ENCODE measurements around the gene ICOSLG.
"Not testable (repeated sequence)": the region's sequence is repeated elsewhere in the genome, so short reads cannot be mapped to it uniquely, and the experiment has no call there.

Gene ICOSLG

GRCh38 chr21:44240842-44241241, at the start of gene ICOSLG:
TSS of gene ICOSLG (minus strand) at chr21:44240943. CDS start at chr21:44240817, 126 bp downstream.
- DNase-seq = not testable (repeated sequence)

DNA sequence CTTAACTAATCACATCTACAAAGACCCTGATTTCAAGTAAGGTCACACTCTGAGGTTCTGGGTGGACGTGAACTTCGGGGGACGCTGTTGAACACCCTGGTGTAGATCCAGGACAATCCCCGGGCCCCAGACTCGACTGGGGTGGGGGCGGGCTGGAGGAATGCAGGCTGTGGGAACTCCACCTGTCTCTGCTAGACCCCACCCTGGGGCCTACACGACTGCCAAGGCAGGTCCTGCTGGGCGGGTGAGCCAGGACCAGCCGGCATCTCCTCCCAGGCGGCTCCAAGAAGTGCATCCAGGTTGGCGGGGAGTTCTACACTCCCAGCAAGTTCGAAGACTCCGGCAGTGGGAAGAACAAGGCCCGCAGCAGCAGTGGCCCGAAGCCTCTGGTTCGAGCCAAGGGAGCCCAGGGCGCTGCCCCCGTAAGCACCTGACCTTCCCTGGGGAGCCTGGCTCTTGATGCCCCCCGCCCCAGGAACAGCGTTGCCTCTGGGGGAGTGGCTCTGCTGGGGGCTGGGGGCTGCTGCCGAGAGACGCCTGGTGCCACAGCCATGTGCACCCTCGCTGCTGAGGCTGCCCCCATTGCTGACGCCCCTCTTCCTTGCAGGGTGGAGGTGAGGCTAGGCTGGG, 48.8 kb upstream of the ICOSLG start:
- no peak for DNase-seq

- DNase-seq = no peak
These were observed 47.7 kb upstream of the ICOSLG start for GRCh38 chr21:44288251-44289110.

DNA sequence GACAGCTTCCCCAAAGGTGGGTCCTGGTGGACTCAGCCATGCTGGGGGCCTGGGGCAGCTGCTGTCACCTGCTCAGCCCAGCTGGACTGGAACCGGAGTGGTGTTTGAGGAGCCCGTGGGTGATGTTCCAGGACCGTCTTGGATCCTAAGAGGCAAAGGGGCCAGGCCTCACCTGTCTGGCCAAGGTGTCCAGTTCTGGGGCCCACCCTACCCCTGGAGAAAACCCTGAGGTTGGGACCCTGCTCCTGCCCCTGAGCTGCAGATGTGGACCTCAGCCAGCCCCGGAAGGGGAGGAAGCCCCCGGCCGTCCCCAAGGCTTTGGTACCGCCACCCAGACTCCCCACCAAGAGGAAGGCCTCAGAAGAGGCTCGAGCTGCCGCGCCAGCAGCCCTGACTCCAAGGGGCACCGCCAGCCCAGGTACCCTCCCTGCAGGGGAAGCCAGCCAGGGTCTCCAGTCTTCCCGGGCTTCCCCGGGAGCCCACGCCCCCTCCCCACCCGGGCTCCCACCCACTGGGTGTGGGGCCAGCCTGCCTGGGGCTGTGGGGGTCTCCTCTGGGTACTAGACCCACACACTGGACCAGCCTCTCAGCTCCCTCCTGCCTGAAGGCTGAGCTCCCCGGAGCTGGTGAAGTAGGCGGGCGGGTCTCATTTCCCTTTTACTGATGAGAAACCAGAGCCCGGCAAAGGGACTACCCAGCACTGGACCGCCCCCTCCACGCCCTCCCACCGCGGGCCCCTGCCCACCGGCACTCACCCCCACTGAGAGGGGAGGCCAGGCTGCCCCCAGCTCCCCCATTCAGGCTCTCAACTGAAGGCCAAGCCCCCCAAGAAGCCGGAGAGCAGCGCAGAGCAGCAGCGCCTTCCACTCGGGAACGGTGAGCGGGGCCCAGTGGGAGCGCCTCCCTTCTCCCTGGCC, 46.2 kb upstream of the ICOSLG start:
- no peak for DNase-seq

GRCh38 chr21:44286086-44286715, 45.5 kb upstream of the ICOSLG start:
- DNase-seq = no peak

DNA sequence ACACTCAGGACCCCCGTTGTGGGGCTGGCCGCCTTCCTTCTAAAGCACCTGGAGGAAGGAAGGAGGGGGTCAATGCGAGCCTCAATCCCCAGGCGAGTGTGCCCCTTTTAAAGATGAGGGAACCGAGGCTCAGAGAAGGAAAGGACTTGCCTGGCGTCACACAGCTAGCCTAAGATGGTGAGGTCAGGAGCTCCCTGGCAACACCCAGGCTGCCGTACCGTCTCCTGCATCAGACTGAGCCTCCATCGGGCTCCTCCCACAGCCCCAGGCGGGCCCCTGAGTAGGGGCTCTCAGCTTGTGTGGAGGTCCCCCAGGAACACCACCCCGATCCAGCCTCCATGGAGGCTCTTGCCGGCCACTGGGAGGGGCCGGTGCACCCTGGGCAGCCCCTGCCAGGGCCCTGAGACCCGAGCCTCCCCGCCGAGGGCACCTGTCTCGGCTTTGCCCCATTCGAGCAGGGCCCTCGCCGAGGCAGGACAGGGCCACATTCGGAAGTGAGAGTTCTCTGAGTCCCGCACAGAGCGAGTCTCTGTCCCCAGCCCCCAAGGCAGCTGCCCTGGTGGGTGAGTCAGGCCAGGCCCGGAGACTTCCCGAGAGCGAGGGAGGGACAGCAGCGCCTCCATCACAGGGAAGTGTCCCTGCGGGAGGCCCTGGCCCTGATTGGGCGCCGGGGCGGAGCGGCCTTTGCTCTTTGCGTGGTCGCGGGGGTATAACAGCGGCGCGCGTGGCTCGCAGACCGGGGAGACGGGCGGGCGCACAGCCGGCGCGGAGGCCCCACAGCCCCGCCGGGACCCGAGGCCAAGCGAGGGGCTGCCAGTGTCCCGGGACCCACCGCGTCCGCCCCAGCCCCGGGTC, 44.6 kb upstream of the ICOSLG start, which contains the start of gene AIRE:
AIRE (plus strand) TSS at position 739 of the 855 bp plus-strand sequence. CDS start 131 bp downstream, outside the sequence.
- DNase-seq = no peak

GRCh38 chr21:44283948-44284347, 43.2 kb upstream of the ICOSLG start:
- DNase-seq = no peak

DNA sequence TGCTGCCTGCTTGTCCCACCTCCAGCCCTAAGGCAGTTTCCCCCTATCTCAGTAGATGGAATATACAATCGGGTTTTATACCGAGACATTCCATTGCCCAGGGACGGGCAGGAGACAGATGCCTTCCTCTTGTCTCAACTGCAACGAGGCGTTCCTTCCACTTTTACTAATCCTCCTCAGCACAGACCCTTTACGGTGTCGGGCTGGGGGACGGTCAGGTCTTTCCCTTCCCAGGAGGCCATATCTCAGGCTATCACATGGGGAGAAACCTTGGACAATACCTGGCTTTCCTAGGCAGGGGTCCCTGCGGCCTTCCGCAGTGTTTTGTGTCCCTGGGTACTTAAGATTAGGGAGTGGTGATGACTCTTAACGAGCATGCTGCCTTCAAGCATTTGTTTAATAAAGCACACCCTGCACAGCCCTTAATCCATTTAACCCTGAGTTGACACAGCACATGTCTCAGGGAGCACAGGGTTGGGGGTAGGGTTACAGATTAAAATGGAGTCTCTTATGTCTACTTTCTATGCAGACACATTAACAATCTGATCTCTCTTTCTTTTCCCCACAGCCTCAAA, 42.6 kb upstream of the ICOSLG start:
- DNase-seq = not testable (repeated sequence)

- DNase-seq = no peak
These were observed 41.6 kb upstream of the ICOSLG start for GRCh38 chr21:44282370-44282769.

GRCh38 chr21:44281801-44282200, 41.1 kb upstream of the ICOSLG start:
- DNase-seq = no peak

DNA sequence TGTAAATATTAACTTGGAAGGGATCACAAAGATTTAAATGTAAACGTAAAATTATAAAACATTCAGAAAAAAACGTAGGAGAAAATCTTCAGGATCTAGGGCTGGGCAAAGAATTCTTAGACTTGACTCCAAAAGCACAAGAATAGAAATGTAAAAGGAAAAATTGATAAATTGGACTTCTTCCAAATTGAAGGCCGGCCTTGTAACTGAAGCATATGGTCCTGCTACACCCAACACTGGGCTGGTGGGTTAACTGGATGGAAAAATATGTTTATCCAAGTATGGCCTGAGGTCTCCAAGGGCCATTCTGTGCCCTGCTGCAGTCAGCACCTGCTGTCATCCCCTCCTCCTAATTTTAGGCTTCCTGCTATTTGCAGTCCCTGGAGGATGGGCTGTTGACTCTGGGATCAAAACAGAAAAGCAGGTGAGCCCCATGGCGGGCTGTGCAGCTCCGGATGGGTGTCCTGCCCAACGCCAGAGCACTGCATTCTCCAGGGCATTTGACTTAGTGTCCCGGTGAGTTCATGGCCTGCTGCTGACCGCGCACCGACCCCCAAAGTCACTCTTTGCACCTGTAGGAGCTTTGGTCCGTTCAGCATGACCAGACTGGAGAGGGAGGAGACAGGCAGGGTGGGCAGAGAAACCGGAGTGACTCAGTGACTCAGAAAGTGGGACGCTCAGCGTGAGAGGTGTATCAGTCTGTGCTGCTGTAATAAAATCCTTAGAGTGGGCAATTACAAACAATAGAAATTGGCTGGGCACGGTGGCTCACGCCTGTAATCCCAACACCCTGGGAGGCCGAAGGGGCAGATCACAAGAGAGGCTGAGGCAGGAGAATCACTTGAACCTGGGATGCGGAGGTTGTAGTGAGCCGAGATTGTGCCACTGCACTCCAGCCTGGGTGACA, 38.9 kb upstream of the ICOSLG start:
- peak; percentile 91 for DNase-seq

DNA sequence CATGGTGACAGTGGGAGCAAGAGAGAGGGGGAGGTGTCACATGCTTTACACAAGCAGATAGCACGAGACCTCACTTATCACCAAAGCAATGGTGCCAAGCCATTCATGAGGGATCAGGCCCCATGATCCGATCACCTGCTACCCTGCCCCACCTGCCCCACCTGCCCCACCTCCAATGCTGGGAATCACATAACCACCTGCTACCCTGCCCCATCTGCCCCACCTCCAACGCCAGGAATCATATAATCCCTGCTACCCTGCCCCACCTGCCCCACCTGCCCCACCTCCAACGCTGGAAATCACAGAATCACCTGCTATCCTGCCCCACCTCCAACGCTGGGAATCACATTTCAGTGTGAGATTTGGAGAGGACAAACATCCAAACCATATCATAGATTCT, 34.3 kb upstream of the ICOSLG start:
- peak; percentile 93 for DNase-seq

- no peak for DNase-seq
These were observed 32.3 kb upstream of the ICOSLG start for GRCh38 chr21:44273046-44273445.

DNA sequence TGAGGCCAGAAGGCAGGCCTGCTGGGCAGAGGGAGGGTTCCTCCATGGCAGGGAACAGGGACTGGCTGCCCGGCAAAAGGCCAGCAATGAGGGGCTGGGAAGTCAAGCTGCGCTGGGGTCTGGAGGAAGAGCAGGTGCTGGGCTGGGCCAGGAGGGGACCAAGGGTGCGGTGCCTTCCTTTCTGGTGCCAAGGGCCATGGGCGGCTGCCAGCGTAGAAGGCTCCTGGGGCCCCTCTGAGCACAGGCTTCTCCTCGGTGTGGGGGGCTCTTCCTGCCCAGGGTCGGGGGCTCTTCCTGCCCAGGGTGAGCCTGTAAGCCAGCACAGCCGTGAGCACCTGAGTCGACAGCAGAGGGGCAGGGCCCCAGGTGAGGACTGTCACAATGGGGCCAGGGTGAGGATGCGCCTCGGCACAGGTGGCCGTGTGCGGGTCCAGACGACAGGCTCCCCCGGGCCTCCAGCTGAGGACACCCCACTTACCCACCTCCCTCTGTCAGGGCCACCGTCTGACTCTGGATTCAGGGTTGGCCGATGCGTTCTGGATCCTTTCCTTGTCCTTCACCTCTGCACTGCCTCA, 31.6 kb upstream of the ICOSLG start:
- no peak for DNase-seq

- DNase-seq = no peak
These were observed 31.0 kb upstream of the ICOSLG start for GRCh38 chr21:44271558-44272283.

- no peak for DNase-seq
These were observed 28.3 kb upstream of the ICOSLG start for GRCh38 chr21:44269090-44269489.

GRCh38 chr21:44267655-44268142, 27.0 kb upstream of the ICOSLG start:
- DNase-seq = no peak

- DNase-seq = no peak
These were observed 25.1 kb upstream of the ICOSLG start for GRCh38 chr21:44265734-44266270.

DNA sequence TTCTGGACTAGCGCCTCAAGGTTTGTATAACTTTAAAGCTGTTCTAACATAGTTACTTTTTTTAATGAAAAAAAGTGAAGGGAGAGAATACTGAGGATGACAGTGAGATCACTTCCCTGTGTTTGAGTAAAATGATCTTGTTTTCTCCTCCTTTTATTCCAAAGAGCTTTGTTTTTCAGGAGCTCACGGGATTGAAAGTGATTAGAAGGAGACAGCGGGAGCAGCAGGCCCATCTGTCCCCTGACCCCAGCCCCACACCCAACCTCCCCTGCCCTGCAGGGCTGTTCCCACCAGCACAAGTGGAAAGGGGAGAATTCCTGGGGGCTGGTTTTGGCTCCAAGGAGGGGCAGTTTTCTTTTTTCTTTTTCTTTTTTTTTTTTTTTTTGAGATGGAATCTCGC, 23.0 kb upstream of the ICOSLG start:
- peak; percentile 53 for DNase-seq
